Metanephros (tissue), 1 donor: Measurements from ENCODE around the gene TMEM225. TPM values are rescaled to one million over a fixed set of nuclear protein-coding genes. Genes with fewer than 3 reads are reported as not detected.

Source experiments
- total RNA-seq: library from RNA; depleted of rRNA; stranded (reverse); fragments of >200 nt; gene quantifications from one replicate; pipeline ENCODE4 v1.2.3, GENCODE V29; 2014

The TMEM225 gene, protein sequence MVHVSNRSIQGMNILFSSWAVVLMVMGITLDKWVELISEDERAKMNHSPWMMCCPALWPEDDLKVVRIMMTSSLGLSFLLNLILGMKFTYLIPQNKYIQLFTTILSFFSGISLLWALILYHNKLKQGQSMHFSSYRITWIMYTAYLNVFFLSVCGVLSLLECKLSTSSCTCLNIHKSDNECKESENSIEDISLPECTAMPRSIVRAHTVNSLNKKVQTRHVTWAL
- total RNA-seq, result not detected

GRCh38 chr11:123885570-123885969, at the start of gene TMEM225:
TSS of gene TMEM225 (minus strand) at chr11:123885670. CDS start at chr11:123885425, 245 bp downstream.

DNA sequence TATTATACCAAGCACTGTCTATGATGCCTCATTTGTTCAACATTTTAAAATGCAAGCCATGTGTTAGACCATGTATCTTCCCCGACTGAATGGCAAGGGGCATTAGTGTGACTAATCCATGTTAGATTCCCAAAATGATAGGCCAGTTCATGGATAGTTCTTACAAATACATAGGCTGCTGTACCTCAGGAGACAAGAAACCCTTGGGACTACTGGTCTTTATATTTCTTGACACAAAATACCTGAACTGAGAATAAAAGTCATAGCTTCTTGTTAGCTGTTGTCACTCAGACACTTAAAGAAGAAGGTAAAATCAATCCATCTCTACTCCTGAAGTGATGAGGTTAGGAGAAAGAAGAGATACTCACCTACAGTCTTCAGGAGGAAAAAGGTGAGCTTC, 16.4 kb upstream of the TMEM225 start, which contains the start of gene OR8D4:
Gene OR8D4 (plus strand): TSS at position 301 of the 400 bp plus-strand sequence. CDS start 4,265 bp downstream, outside the sequence.

Other genes starting within 250 kb of the TMEM225 start
- 4.1 TPM for gene SCN3B, start 231.0 kb downstream of the TMEM225 start, total RNA-seq
- gene ZNF202, start 144.0 kb downstream of the TMEM225 start, total RNA-seq, result 12.0 TPM
- not detected for gene OR6X1, start 131.2 kb downstream of the TMEM225 start, total RNA-seq
- not detected for gene OR6M1, start 79.3 kb downstream of the TMEM225 start, total RNA-seq
- gene OR8D4, start 16.5 kb upstream of the TMEM225 start, total RNA-seq, result not detected
- gene OR4D5, start 53.9 kb upstream of the TMEM225 start, total RNA-seq, result not detected
- not detected for gene OR6T1, start 58.2 kb upstream of the TMEM225 start, total RNA-seq
- gene OR10S1, start 92.1 kb upstream of the TMEM225 start, total RNA-seq, result not detected
- not detected for gene OR10G6, start 109.5 kb upstream of the TMEM225 start, total RNA-seq
- gene OR10G4, start 127.3 kb upstream of the TMEM225 start, total RNA-seq, result not detected
- not detected for gene OR10G9, start 137.3 kb upstream of the TMEM225 start, total RNA-seq
- not detected for gene OR10G8, start 141.1 kb upstream of the TMEM225 start, total RNA-seq
- gene OR10G7, start 155.7 kb upstream of the TMEM225 start, total RNA-seq, result not detected
- gene VWA5A, start 229.8 kb upstream of the TMEM225 start, total RNA-seq, result 27.7 TPM